ENCODE measurements around the gene ARMC2.
"Not testable (repeated sequence)": the region's sequence is repeated elsewhere in the genome, so short reads cannot be mapped to it uniquely, and the experiment has no call there.

The ARMC2 gene

GRCh38 chr6:108978638-108979037 is 130.4 kb downstream of the ARMC2 start:
- H3K4me1 ChIP-seq (ENCODE audit: control insufficient read depth, insufficient read depth, low read length); H3K4me3 ChIP-seq (ENCODE audit: low read length); H3K27me3 ChIP-seq (replicated peaks; ENCODE audit: control insufficient read depth, insufficient read depth, low read length); DNase-seq (ENCODE audit: low read depth); H3K9me3 ChIP-seq (ENCODE audit: control insufficient read depth, low read length); H3K9ac ChIP-seq (ENCODE audit: low read length); H3K36me3 ChIP-seq (ENCODE audit: control insufficient read depth, insufficient read depth, low read length, severe bottlenecking): not testable (repeated sequence)

GRCh38 chr6:108982154-108983113 is 134.2 kb downstream of the ARMC2 start:
- Histone ChIP-seq H3K4me3 (ENCODE audit: low read length) (no peak overlapping the region), H3K36me3 (ENCODE audit: control insufficient read depth, insufficient read depth, low read length, severe bottlenecking) (peaks cover 18% of the 10 kb centered on the region), H3K27me3 (replicated peaks; ENCODE audit: control insufficient read depth, insufficient read depth, low read length) (no peaks in the 10 kb centered on the region), H3K9me3 (ENCODE audit: control insufficient read depth, low read length) (no peaks in the 10 kb centered on the region), H3K9ac (ENCODE audit: low read length) (no peak overlapping the region), H3K4me1 (ENCODE audit: control insufficient read depth, insufficient read depth, low read length) (peaks cover 11% of the 10 kb centered on the region)
- no peak for DNase-seq (ENCODE audit: low read depth)

GRCh38 chr6:108983151-108983550 is 134.9 kb downstream of the ARMC2 start:
- peaks cover 11% of the 10 kb centered on the region for H3K4me1 ChIP-seq (ENCODE audit: control insufficient read depth, insufficient read depth, low read length)
- H3K36me3 ChIP-seq (ENCODE audit: control insufficient read depth, insufficient read depth, low read length, severe bottlenecking): peaks cover 25% of the 10 kb centered on the region
- peak; percentile 16 for DNase-seq (ENCODE audit: low read depth)
- H3K9me3 ChIP-seq (ENCODE audit: control insufficient read depth, low read length): no peaks in the 10 kb centered on the region
- H3K27me3 ChIP-seq (replicated peaks; ENCODE audit: control insufficient read depth, insufficient read depth, low read length): no peaks in the 10 kb centered on the region
- H3K4me3 ChIP-seq (ENCODE audit: low read length): no peak overlapping the region
- no peak overlapping the region for H3K9ac ChIP-seq (ENCODE audit: low read length)

DNA sequence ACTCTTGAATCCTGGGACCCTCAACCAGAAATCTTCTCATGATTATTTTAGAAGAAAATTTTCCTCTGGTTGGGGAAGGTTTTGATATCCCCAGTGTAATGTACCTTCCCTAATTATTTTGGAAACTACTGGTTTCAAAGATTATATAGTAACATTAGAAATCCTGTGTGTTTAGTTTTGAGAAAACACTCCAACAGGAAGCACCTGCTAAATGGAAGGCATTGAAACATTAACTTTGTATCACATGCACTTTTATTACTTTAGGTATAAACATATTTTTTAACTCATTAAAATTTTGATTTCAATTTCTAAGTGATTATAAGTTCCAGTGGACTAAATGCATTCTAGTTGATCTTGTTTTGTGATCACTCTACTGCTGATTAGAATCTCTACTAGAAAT is 137.1 kb downstream of the ARMC2 start:
- H3K36me3 ChIP-seq (ENCODE audit: control insufficient read depth, insufficient read depth, low read length, severe bottlenecking): peaks cover 46% of the 10 kb centered on the region
- no peaks in the 10 kb centered on the region for H3K27me3 ChIP-seq (replicated peaks; ENCODE audit: control insufficient read depth, insufficient read depth, low read length)
- DNase-seq (ENCODE audit: low read depth): no peak
- H3K9ac ChIP-seq (ENCODE audit: low read length): no peak overlapping the region
- no peak overlapping the region for H3K4me3 ChIP-seq (ENCODE audit: low read length)
- no peaks in the 10 kb centered on the region for H3K9me3 ChIP-seq (ENCODE audit: control insufficient read depth, low read length)
- peaks cover 11% of the 10 kb centered on the region for H3K4me1 ChIP-seq (ENCODE audit: control insufficient read depth, insufficient read depth, low read length)

DNA sequence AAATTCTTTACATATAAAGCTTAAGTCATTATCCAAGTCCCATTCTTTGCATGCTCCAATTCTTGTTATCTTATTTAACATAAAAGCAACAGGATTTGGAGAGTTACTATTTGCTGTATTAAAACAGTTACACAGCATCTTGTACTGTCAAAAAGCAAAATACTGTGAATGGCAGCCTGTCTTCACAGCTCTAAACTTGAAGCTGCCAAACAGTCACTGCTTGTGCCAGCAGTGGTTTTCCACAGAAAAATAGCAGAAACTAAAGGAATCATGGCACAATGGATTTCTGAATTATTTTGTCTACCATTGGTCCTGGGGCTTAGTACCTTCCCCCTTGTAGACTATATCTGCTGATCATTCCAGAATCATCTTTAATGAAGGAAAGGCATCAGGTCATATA is 138.9 kb downstream of the ARMC2 start:
- no peak overlapping the region for H3K9ac ChIP-seq (ENCODE audit: low read length)
- H3K9me3 ChIP-seq (ENCODE audit: control insufficient read depth, low read length): no peaks in the 10 kb centered on the region
- H3K27me3 ChIP-seq (replicated peaks; ENCODE audit: control insufficient read depth, insufficient read depth, low read length): no peaks in the 10 kb centered on the region
- no peak for DNase-seq (ENCODE audit: low read depth)
- peaks cover 65% of the 10 kb centered on the region for H3K36me3 ChIP-seq (ENCODE audit: control insufficient read depth, insufficient read depth, low read length, severe bottlenecking)
- H3K4me1 ChIP-seq (ENCODE audit: control insufficient read depth, insufficient read depth, low read length): peaks cover 11% of the 10 kb centered on the region
- H3K4me3 ChIP-seq (ENCODE audit: low read length): no peak overlapping the region

- no peak for DNase-seq (ENCODE audit: low read depth)
- Histone ChIP-seq H3K9me3 (ENCODE audit: control insufficient read depth, low read length) (no peaks in the 10 kb centered on the region), H3K9ac (ENCODE audit: low read length) (no peak overlapping the region), H3K4me1 (ENCODE audit: control insufficient read depth, insufficient read depth, low read length) (peaks cover 7% of the 10 kb centered on the region), H3K27me3 (replicated peaks; ENCODE audit: control insufficient read depth, insufficient read depth, low read length) (no peaks in the 10 kb centered on the region), H3K4me3 (ENCODE audit: low read length) (no peak overlapping the region), H3K36me3 (ENCODE audit: control insufficient read depth, insufficient read depth, low read length, severe bottlenecking) (peaks cover 76% of the 10 kb centered on the region)
Observed at GRCh38 chr6:108988296-108988695, 140.1 kb downstream of the ARMC2 start.

DNA sequence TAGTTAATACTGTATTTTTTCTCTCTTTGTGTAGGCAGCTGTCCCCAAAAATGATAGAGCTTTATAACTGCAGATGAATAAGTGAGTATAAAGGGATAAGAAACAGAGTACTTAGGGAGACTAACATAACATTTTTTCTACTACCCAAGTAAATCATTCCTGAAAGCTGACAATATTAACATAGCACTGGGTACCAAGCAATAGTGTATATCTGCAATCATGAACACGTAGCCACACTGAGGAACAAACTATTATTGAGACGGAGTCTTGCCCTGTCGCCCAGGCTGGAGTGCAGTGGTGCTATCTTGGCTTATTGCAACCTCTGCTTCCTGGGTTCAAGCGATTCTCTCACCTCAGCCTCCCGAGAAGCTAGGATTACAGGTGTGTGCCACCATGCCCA is 140.5 kb downstream of the ARMC2 start:
- H3K36me3 ChIP-seq (ENCODE audit: control insufficient read depth, insufficient read depth, low read length, severe bottlenecking): peaks cover 80% of the 10 kb centered on the region
- no peaks in the 10 kb centered on the region for H3K27me3 ChIP-seq (replicated peaks; ENCODE audit: control insufficient read depth, insufficient read depth, low read length)

DNA sequence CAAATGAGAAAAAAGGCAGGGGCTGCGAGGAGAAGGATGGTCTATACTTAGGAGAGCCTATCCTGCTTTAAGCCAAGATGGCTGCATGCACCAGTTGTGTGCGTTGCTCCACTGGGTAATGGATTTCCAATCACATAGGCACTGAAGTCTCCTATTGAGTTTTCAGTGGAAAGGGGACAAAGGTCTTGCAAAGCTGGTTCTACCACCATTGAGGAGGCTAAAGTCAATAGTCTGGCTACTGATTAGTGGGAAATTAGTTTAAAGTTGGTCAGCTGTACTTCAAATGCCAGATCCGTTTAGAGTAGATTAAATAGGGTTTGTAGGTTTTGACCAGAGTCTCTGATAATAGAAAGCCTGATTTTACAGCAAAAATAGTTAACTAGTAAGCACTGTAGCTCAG is 141.5 kb downstream of the ARMC2 start:
- no peak overlapping the region for H3K4me3 ChIP-seq (ENCODE audit: low read length)
- H3K4me1 ChIP-seq (ENCODE audit: control insufficient read depth, insufficient read depth, low read length): no peaks in the 10 kb centered on the region
- peaks cover 88% of the 10 kb centered on the region for H3K36me3 ChIP-seq (ENCODE audit: control insufficient read depth, insufficient read depth, low read length, severe bottlenecking)
- H3K27me3 ChIP-seq (replicated peaks; ENCODE audit: control insufficient read depth, insufficient read depth, low read length): no peaks in the 10 kb centered on the region
- H3K9me3 ChIP-seq (ENCODE audit: control insufficient read depth, low read length): no peaks in the 10 kb centered on the region
- H3K9ac ChIP-seq (ENCODE audit: low read length): no peak overlapping the region
- DNase-seq (ENCODE audit: low read depth): no peak

More for the DNA sequence above, 140.5 kb downstream of the ARMC2 start:
- no peak overlapping the region for H3K4me3 ChIP-seq (ENCODE audit: low read length)
- H3K4me1 ChIP-seq (ENCODE audit: control insufficient read depth, insufficient read depth, low read length): peaks cover 2% of the 10 kb centered on the region
- no peaks in the 10 kb centered on the region for H3K9me3 ChIP-seq (ENCODE audit: control insufficient read depth, low read length)
- DNase-seq (ENCODE audit: low read depth): no peak
- no peak overlapping the region for H3K9ac ChIP-seq (ENCODE audit: low read length)

DNA sequence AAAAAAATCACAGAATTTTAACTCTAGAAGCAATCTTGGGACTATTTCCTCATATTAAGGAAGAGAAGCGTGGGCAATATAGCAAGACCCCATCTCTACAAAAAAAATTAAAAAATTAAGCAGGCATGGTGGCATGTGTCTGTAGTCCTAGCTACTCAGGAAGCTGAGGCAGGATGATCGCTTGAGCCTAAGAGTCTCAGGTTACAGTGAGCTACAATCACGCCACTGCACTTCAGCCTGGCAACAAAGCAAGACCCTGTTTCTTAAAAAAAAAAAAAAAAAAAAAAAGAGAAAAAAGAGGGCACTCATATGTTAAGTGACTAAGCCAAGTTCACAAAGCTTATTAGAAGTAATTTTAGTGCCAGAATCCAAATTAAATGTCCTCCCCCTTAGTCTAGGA is 145.7 kb downstream of the ARMC2 start:
- Histone ChIP-seq H3K9me3 (ENCODE audit: control insufficient read depth, low read length) (no peaks in the 10 kb centered on the region), H3K9ac (ENCODE audit: low read length) (no peak overlapping the region), H3K36me3 (ENCODE audit: control insufficient read depth, insufficient read depth, low read length, severe bottlenecking) (peaks cover 97% of the 10 kb centered on the region), H3K27me3 (replicated peaks; ENCODE audit: control insufficient read depth, insufficient read depth, low read length) (no peaks in the 10 kb centered on the region), H3K4me1 (ENCODE audit: control insufficient read depth, insufficient read depth, low read length) (peaks cover 5% of the 10 kb centered on the region), H3K4me3 (ENCODE audit: low read length) (no peak overlapping the region)
- DNase-seq (ENCODE audit: low read depth): no peak

- no peak overlapping the region for H3K9ac ChIP-seq (ENCODE audit: low read length)
- no peak overlapping the region for H3K4me3 ChIP-seq (ENCODE audit: low read length)
- DNase-seq (ENCODE audit: low read depth): no peak
- no peaks in the 10 kb centered on the region for H3K27me3 ChIP-seq (replicated peaks; ENCODE audit: control insufficient read depth, insufficient read depth, low read length)
- H3K4me1 ChIP-seq (ENCODE audit: control insufficient read depth, insufficient read depth, low read length): peaks cover 16% of the 10 kb centered on the region
- H3K36me3 ChIP-seq (ENCODE audit: control insufficient read depth, insufficient read depth, low read length, severe bottlenecking): peaks cover 97% of the 10 kb centered on the region
- H3K9me3 ChIP-seq (ENCODE audit: control insufficient read depth, low read length): no peaks in the 10 kb centered on the region
Observed at GRCh38 chr6:108995296-108995695, 147.1 kb downstream of the ARMC2 start.

- Histone ChIP-seq H3K9me3 (ENCODE audit: control insufficient read depth, low read length) (no peaks in the 10 kb centered on the region), H3K4me3 (ENCODE audit: low read length) (no peak overlapping the region), H3K27me3 (replicated peaks; ENCODE audit: control insufficient read depth, insufficient read depth, low read length) (no peaks in the 10 kb centered on the region), H3K36me3 (ENCODE audit: control insufficient read depth, insufficient read depth, low read length, severe bottlenecking) (peaks cover 97% of the 10 kb centered on the region), H3K4me1 (ENCODE audit: control insufficient read depth, insufficient read depth, low read length) (peaks cover 23% of the 10 kb centered on the region), H3K9ac (ENCODE audit: low read length) (no peak overlapping the region)
- no peak for DNase-seq (ENCODE audit: low read depth)
Observed at GRCh38 chr6:108996208-108996607, 148.0 kb downstream of the ARMC2 start.

Data from adipocyte (in vitro differentiated cells).